Measurements from ENCODE around the gene OR51B2. TPM values are rescaled to one million over a fixed set of nuclear protein-coding genes. Genes with fewer than 3 reads are reported as not detected.

OR51B2 gene
- total and polyA plus RNA-seq, 2 of the 13 experiments (the other 11 are each of a cell fraction or from before 2014, with no cell fraction given): not detected

DNA sequence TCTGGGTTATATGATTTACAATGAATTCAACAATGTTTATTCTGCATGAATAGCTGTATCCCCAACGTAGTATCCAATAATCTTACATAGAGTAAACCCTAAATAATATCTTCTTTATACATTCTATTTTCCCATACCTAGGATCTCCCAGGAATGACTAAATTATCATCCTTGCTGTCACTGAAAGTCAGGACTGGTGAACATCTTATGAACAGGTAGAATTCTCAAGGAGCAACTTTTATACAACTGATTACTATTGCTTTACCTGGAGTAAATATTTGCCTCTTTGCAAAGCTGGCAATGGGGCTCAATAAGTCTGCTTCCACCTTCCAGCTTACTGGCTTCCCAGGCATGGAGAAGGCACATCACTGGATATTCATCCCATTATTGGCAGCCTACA, 27.1 kb upstream of the OR51B2 start, which contains the start of gene OR51B6 (continued):
- TF ChIP-seq ZBTB46 (CRISPR knock-in tag; IDR thresholded peaks at IDR 0.05; ENCODE audit: borderline replicate concordance): no peak
- TF ChIP-seq ERF (CRISPR knock-in tag; IDR thresholded peaks at IDR 0.05): no peak
- TF ChIP-seq SRSF4 (IDR thresholded peaks at IDR 0.05; ENCODE audit: low read depth, low read length, poor library complexity, severe bottlenecking): no peak
- TF ChIP-seq, protein P1, sequence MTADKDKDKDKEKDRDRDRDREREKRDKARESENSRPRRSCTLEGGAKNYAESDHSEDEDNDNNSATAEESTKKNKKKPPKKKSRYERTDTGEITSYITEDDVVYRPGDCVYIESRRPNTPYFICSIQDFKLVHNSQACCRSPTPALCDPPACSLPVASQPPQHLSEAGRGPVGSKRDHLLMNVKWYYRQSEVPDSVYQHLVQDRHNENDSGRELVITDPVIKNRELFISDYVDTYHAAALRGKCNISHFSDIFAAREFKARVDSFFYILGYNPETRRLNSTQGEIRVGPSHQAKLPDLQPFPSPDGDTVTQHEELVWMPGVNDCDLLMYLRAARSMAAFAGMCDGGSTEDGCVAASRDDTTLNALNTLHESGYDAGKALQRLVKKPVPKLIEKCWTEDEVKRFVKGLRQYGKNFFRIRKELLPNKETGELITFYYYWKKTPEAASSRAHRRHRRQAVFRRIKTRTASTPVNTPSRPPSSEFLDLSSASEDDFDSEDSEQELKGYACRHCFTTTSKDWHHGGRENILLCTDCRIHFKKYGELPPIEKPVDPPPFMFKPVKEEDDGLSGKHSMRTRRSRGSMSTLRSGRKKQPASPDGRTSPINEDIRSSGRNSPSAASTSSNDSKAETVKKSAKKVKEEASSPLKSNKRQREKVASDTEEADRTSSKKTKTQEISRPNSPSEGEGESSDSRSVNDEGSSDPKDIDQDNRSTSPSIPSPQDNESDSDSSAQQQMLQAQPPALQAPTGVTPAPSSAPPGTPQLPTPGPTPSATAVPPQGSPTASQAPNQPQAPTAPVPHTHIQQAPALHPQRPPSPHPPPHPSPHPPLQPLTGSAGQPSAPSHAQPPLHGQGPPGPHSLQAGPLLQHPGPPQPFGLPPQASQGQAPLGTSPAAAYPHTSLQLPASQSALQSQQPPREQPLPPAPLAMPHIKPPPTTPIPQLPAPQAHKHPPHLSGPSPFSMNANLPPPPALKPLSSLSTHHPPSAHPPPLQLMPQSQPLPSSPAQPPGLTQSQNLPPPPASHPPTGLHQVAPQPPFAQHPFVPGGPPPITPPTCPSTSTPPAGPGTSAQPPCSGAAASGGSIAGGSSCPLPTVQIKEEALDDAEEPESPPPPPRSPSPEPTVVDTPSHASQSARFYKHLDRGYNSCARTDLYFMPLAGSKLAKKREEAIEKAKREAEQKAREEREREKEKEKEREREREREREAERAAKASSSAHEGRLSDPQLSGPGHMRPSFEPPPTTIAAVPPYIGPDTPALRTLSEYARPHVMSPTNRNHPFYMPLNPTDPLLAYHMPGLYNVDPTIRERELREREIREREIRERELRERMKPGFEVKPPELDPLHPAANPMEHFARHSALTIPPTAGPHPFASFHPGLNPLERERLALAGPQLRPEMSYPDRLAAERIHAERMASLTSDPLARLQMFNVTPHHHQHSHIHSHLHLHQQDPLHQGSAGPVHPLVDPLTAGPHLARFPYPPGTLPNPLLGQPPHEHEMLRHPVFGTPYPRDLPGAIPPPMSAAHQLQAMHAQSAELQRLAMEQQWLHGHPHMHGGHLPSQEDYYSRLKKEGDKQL (CRISPR knock-in tag; IDR thresholded peaks at IDR 0.05; ENCODE audit: low read depth): no peak
- TF ChIP-seq RFX3 (CRISPR knock-in tag; IDR thresholded peaks at IDR 0.05): no peak
- no peak for TF ChIP-seq ZNF441 (CRISPR knock-in tag; IDR thresholded peaks at IDR 0.05; ENCODE audit: borderline replicate concordance)
- no peak for TF ChIP-seq CENPBD1 (CRISPR knock-in tag; IDR thresholded peaks at IDR 0.05; ENCODE audit: borderline replicate concordance, low read depth)
- TF ChIP-seq, protein P2, sequence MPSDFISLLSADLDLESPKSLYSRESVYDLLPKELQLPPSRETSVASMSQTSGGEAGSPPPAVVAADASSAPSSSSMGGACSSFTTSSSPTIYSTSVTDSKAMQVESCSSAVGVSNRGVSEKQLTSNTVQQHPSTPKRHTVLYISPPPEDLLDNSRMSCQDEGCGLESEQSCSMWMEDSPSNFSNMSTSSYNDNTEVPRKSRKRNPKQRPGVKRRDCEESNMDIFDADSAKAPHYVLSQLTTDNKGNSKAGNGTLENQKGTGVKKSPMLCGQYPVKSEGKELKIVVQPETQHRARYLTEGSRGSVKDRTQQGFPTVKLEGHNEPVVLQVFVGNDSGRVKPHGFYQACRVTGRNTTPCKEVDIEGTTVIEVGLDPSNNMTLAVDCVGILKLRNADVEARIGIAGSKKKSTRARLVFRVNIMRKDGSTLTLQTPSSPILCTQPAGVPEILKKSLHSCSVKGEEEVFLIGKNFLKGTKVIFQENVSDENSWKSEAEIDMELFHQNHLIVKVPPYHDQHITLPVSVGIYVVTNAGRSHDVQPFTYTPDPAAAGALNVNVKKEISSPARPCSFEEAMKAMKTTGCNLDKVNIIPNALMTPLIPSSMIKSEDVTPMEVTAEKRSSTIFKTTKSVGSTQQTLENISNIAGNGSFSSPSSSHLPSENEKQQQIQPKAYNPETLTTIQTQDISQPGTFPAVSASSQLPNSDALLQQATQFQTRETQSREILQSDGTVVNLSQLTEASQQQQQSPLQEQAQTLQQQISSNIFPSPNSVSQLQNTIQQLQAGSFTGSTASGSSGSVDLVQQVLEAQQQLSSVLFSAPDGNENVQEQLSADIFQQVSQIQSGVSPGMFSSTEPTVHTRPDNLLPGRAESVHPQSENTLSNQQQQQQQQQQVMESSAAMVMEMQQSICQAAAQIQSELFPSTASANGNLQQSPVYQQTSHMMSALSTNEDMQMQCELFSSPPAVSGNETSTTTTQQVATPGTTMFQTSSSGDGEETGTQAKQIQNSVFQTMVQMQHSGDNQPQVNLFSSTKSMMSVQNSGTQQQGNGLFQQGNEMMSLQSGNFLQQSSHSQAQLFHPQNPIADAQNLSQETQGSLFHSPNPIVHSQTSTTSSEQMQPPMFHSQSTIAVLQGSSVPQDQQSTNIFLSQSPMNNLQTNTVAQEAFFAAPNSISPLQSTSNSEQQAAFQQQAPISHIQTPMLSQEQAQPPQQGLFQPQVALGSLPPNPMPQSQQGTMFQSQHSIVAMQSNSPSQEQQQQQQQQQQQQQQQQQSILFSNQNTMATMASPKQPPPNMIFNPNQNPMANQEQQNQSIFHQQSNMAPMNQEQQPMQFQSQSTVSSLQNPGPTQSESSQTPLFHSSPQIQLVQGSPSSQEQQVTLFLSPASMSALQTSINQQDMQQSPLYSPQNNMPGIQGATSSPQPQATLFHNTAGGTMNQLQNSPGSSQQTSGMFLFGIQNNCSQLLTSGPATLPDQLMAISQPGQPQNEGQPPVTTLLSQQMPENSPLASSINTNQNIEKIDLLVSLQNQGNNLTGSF (CRISPR knock-in tag; IDR thresholded peaks at IDR 0.05): no peak
- TF ChIP-seq, protein P3, sequence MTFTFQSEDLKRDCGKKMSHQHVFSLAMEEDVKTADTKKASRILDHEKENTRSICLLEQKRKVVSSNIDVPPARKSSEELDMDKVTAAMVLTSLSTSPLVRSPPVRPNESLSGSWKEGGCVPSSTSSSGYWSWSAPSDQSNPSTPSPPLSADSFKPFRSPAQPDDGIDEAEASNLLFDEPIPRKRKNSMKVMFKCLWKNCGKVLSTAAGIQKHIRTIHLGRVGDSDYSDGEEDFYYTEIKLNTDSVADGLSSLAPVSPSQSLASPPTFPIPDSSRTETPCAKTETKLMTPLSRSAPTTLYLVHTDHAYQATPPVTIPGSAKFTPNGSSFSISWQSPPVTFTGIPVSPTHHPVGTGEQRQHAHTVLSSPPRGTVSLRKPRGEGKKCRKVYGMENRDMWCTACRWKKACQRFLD (CRISPR knock-in tag; IDR thresholded peaks at IDR 0.05; ENCODE audit: borderline replicate concordance): no peak
- no peak for TF ChIP-seq ZBTB20 (CRISPR knock-in tag; IDR thresholded peaks at IDR 0.05; ENCODE audit: borderline replicate concordance, low read depth)

Measured in HepG2 (cell line).